Measurements from ENCODE around the gene CPXM2. TPM values are rescaled to one million over a fixed set of nuclear protein-coding genes. Genes with fewer than 3 reads are reported as not detected.

The CPXM2 gene
- total and polyA plus RNA-seq, 10 of the 15 experiments (the other 5 are each of a cell fraction or from before 2014, with no cell fraction given) = 0.08 to 1.1 (median 0.58) TPM

GRCh38 chr10:123786306-123786705 is 105.3 kb downstream of the CPXM2 start:
- Histone ChIP-seq H3K27me3 (replicated peaks in 1 of 2; ENCODE audit: control insufficient read depth in 2 of 2, insufficient read depth in 2 of 2, low read length in 1 of 2) (peaks cover 0 to 2% of the 10 kb centered on the region in 2 experiments; a peak in 2 of 4 replicates), H3K79me2 (ENCODE audit: control insufficient read depth, insufficient read depth, low read length) (no peaks in the 10 kb centered on the region), H3K36me3 (ENCODE audit: control insufficient read depth in 2 of 2, insufficient read depth in 2 of 2, low read length in 1 of 2) (no peaks in the 10 kb centered on the region), H3K27ac (ENCODE audit: control insufficient read depth, insufficient read depth) (no peak overlapping the region), H4K20me1 (ENCODE audit: control insufficient read depth, insufficient read depth) (no peaks in the 10 kb centered on the region), H3K9ac (ENCODE audit: control insufficient read depth, insufficient read depth, low read length) (no peak overlapping the region), H3K4me2 (ENCODE audit: control insufficient read depth, insufficient read depth) (no peak overlapping the region), H3K4me1 (ENCODE audit: control insufficient read depth, insufficient read depth, low read length) (no peaks in the 10 kb centered on the region), H3K9me3 (replicated peaks; ENCODE audit: control insufficient read depth, insufficient read depth, low read length) (no peaks in the 10 kb centered on the region; the same call in 1 of the 3 replicates), H3K4me3 (no peak overlapping the region), H2AFZ (ENCODE audit: control insufficient read depth, low read depth, low read length) (no peak overlapping the region)
- DNase-seq (ENCODE audit: low read depth, low spot score) (no peak), ATAC-seq (no peak), FAIRE-seq (no peak)
- CTCF ChIA-PET = interaction anchor here (0.6 kb wide), 1 partner anchor 14 kb away, joined by 3 read pairs; no protein-coding TSS in a partner anchor
- RAD21 ChIA-PET (ENCODE audit: unreplicated experiment) = no interaction called here
- in situ Hi-C loops (cut with MboI) (no loop called here), intact Hi-C loops (cut with micrococcal nuclease; ENCODE audit: unreplicated experiment) (no loop called here)
- no peak for TF ChIP-seq MTA3 (IDR thresholded peaks at IDR 0.05; ENCODE audit: borderline replicate concordance, low read length)
- no peak for TF ChIP-seq GATAD2B (conservative IDR thresholded peaks at IDR 0.05; ENCODE audit: low read depth)
- TF ChIP-seq SKIL (IDR thresholded peaks at IDR 0.05; ENCODE audit: low read depth, poor library complexity, severe bottlenecking) = no peak
- no peak for TF ChIP-seq SREBF1 (IDR thresholded peaks at IDR 0.05; ENCODE audit: low read length)
- TF ChIP-seq TCF3 (IDR thresholded peaks at IDR 0.05; ENCODE audit: borderline replicate concordance, insufficient read depth, low read depth, low read length) = no peak
- TF ChIP-seq CEBPZ (IDR thresholded peaks at IDR 0.05; ENCODE audit: low read depth, low read length) = no peak
- TF ChIP-seq ESRRA (IDR thresholded peaks at IDR 0.05; ENCODE audit: low read length) = no peak
- no peak for TF ChIP-seq FOS (IDR thresholded peaks at IDR 0.05; ENCODE audit: borderline replicate concordance, extremely low read depth, insufficient read length)
- no peak for TF ChIP-seq EZH2 (IDR thresholded peaks at IDR 0.05; ENCODE audit: borderline replicate concordance, control insufficient read depth, low read depth, low read length)
- no peak for TF ChIP-seq BHLHE40 (IDR thresholded peaks at IDR 0.05; ENCODE audit: borderline replicate concordance in 1 of 2, low read depth in 2 of 2, low read length in 1 of 2)
- TF ChIP-seq ZNF384 (IDR thresholded peaks at IDR 0.05; ENCODE audit: borderline replicate concordance, low read depth, low read length) = no peak
- TF ChIP-seq RAD51 (IDR thresholded peaks at IDR 0.05) = no peak
- TF ChIP-seq SMAD5 (IDR thresholded peaks at IDR 0.05; ENCODE audit: low read depth) = no peak
- no peak for TF ChIP-seq JUNB (IDR thresholded peaks at IDR 0.05)
- POLR2A ChIA-PET = no interaction called here
- SMC1A ChIA-PET (ENCODE audit: uncharacterized antibody, unreplicated experiment) = interaction anchor here (0.7 to 1.5 kb wide), 4 partner anchors 8 to 632 kb away, joined by 3 to 4 read pairs (median 4); partner anchors contain the start of gene BUB3
- BruUV-seq (replicated peaks) = no TSS peak
- WGBS (ENCODE audit: insufficient coverage, insufficient replicate concordance, low lambda C conversion rate, missing lambda C conversion rate) = 32% methylated on average over 7 of the region's 7 CpGs
